Mononuclear cell (primary cell): ENCODE data around the gene SCP2. TPM values are rescaled to one million over a fixed set of nuclear protein-coding genes. Genes with fewer than 3 reads are reported as not detected.

ENCODE experiments used
- H3K27me3 ChIP-seq: 2 replicates; pipeline ENCODE4 v1.6.0; 2011; ENCODE audit warnings: low read length, control low read depth; ENCODE audit not compliant: insufficient read depth
- H3K4me1 ChIP-seq: 2 replicates; pipeline ENCODE4 v1.5.1; 2011; ENCODE audit warnings: mild to moderate bottlenecking, low read length, control low read depth; ENCODE audit not compliant: insufficient read depth
- H3K4me3 ChIP-seq: 2 replicates; pipeline ENCODE4 v1.5.1; 2011; ENCODE audit warnings: mild to moderate bottlenecking, low read length, moderate library complexity
- H3K9me3 ChIP-seq: 2 replicates; pipeline ENCODE4 v1.5.1; 2011; ENCODE audit warnings: low read depth, mild to moderate bottlenecking, control low read depth, low read length
- total RNA-seq: library from RNA; depleted of rRNA; stranded (reverse); fragments of >200 nt; gene quantifications from one replicate; pipeline ENCODE4 v1.2.3, GENCODE V29; 2012

SCP2 gene
- total RNA-seq, 1 donor, result 76.3 TPM

- Histone ChIP-seq H3K9me3 (no peaks in the 10 kb centered on the region), H3K4me1 (no peaks in the 10 kb centered on the region), H3K27me3 (no peaks in the 10 kb centered on the region), H3K4me3 (no peak overlapping the region)
Observed at GRCh38 chr1:53070621-53071020, 143.5 kb downstream of the SCP2 start.

- no peaks in the 10 kb centered on the region for H3K9me3 ChIP-seq
- no peaks in the 10 kb centered on the region for H3K4me1 ChIP-seq
- no peaks in the 10 kb centered on the region for H3K27me3 ChIP-seq
- H3K4me3 ChIP-seq, result no peak overlapping the region
Observed at GRCh38 chr1:53071167-53071865, 144.2 kb downstream of the SCP2 start.

GRCh38 chr1:53071915-53072314, 144.8 kb downstream of the SCP2 start:
- Histone ChIP-seq H3K4me3 (no peak overlapping the region), H3K27me3 (no peaks in the 10 kb centered on the region), H3K9me3 (no peaks in the 10 kb centered on the region), H3K4me1 (no peaks in the 10 kb centered on the region)

- Histone ChIP-seq H3K4me1 (no peaks in the 10 kb centered on the region), H3K27me3 (no peaks in the 10 kb centered on the region), H3K9me3 (no peaks in the 10 kb centered on the region), H3K4me3 (no peak overlapping the region)
Observed at GRCh38 chr1:53073287-53073686, 146.2 kb downstream of the SCP2 start.

GRCh38 chr1:53073868-53074311, 146.8 kb downstream of the SCP2 start:
- Histone ChIP-seq H3K9me3 (no peaks in the 10 kb centered on the region), H3K4me3 (no peak overlapping the region)

GRCh38 chr1:53074313-53075154, 147.5 kb downstream of the SCP2 start:
- Histone ChIP-seq H3K4me3 (no peak overlapping the region), H3K9me3 (no peaks in the 10 kb centered on the region), H3K4me1 (no peaks in the 10 kb centered on the region), H3K27me3 (no peaks in the 10 kb centered on the region)

More at GRCh38 chr1:53073868-53074311, 146.8 kb downstream of the SCP2 start:
- H3K27me3 ChIP-seq, result no peaks in the 10 kb centered on the region
- H3K4me1 ChIP-seq, result no peaks in the 10 kb centered on the region

- Histone ChIP-seq H3K4me3 (no peak overlapping the region), H3K9me3 (no peaks in the 10 kb centered on the region), H3K4me1 (no peaks in the 10 kb centered on the region), H3K27me3 (no peaks in the 10 kb centered on the region)
Observed at GRCh38 chr1:53075206-53075605, 148.1 kb downstream of the SCP2 start.

GRCh38 chr1:53075761-53076163, 148.7 kb downstream of the SCP2 start:
- Histone ChIP-seq H3K4me3 (no peak overlapping the region), H3K27me3 (no peaks in the 10 kb centered on the region), H3K4me1 (no peaks in the 10 kb centered on the region)

GRCh38 chr1:53076165-53076564, 149.1 kb downstream of the SCP2 start:
- Histone ChIP-seq H3K4me1 (no peaks in the 10 kb centered on the region), H3K27me3 (no peaks in the 10 kb centered on the region), H3K9me3 (no peaks in the 10 kb centered on the region), H3K4me3 (no peak overlapping the region)

More at GRCh38 chr1:53075761-53076163, 148.7 kb downstream of the SCP2 start:
- H3K9me3 ChIP-seq, result no peaks in the 10 kb centered on the region

GRCh38 chr1:53076721-53077598, 149.9 kb downstream of the SCP2 start:
- no peak overlapping the region for H3K4me3 ChIP-seq
- H3K27me3 ChIP-seq, result no peaks in the 10 kb centered on the region
- H3K4me1 ChIP-seq, result no peaks in the 10 kb centered on the region
- H3K9me3 ChIP-seq, result no peaks in the 10 kb centered on the region

GRCh38 chr1:53077599-53077965, 150.5 kb downstream of the SCP2 start:
- H3K4me3 ChIP-seq, result no peak overlapping the region
- H3K4me1 ChIP-seq, result no peaks in the 10 kb centered on the region
- H3K27me3 ChIP-seq, result no peaks in the 10 kb centered on the region
- no peaks in the 10 kb centered on the region for H3K9me3 ChIP-seq

GRCh38 chr1:53078333-53079101, 151.4 kb downstream of the SCP2 start:
- H3K4me1 ChIP-seq, result no peaks in the 10 kb centered on the region
- no peak overlapping the region for H3K4me3 ChIP-seq
- no peaks in the 10 kb centered on the region for H3K27me3 ChIP-seq
- H3K9me3 ChIP-seq, result no peaks in the 10 kb centered on the region

GRCh38 chr1:53079251-53079650, 152.2 kb downstream of the SCP2 start:
- Histone ChIP-seq H3K4me1 (no peaks in the 10 kb centered on the region), H3K9me3 (no peaks in the 10 kb centered on the region), H3K4me3 (no peak overlapping the region)

GRCh38 chr1:53080041-53080440, 153.0 kb downstream of the SCP2 start:
- no peak overlapping the region for H3K4me3 ChIP-seq
- no peaks in the 10 kb centered on the region for H3K27me3 ChIP-seq
- H3K4me1 ChIP-seq, result no peaks in the 10 kb centered on the region
- no peaks in the 10 kb centered on the region for H3K9me3 ChIP-seq

More at GRCh38 chr1:53079251-53079650, 152.2 kb downstream of the SCP2 start:
- no peaks in the 10 kb centered on the region for H3K27me3 ChIP-seq
